Measurements from ENCODE around the gene NUDT3. TPM values are rescaled to one million over a fixed set of nuclear protein-coding genes. Genes with fewer than 3 reads are reported as not detected.

The NUDT3 gene
- total and polyA plus RNA-seq, 9 of the 15 experiments (the other 6 are each of a cell fraction or from before 2014, with no cell fraction given), result 5.4 to 81.2 (median 56.4) TPM

DNA sequence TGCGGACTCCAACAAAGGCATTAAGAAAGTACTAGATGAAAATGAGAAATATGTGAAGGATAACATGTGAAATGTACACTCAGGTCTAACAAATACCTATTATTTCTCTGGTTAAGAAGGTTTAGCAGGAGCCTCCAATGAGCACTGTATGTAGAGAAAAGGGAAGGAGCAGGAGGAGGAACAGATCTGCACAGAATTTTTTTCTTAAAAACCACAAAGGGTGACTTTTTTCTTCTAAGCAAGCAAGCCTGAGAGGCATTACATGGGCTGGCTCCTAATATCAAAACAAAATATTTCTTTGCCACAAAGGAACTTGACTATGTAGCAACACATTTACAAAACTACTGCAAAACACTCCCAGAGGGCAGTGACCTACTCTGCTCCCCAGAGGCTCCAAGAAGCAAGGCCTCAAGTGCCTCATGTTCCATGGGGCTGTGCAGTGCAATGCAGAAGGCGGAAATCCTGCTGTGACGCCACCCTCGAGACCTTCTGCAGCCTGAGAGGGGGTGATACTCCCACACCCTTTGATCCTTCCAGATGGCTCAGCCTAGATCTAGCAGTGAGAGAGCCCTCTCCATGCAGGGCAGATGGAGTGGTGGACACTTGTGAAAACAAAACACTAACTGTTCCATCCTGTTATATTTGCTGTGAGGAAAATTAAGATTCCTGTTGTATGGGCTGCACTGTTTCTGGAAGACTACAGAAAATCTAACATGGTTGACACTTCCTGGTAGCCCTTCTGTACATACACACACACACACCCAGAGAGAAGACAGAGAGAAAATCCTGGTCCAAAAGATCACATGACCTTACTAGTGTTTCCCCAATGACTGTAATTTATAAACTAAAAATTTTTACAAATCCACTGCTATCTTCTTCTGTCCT is 107.7 kb downstream of the NUDT3 start (continued):
- TF ChIP-seq, protein P1, sequence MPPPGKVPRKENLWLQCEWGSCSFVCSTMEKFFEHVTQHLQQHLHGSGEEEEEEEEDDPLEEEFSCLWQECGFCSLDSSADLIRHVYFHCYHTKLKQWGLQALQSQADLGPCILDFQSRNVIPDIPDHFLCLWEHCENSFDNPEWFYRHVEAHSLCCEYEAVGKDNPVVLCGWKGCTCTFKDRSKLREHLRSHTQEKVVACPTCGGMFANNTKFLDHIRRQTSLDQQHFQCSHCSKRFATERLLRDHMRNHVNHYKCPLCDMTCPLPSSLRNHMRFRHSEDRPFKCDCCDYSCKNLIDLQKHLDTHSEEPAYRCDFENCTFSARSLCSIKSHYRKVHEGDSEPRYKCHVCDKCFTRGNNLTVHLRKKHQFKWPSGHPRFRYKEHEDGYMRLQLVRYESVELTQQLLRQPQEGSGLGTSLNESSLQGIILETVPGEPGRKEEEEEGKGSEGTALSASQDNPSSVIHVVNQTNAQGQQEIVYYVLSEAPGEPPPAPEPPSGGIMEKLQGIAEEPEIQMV (tag; conservative IDR thresholded peaks at IDR 0.05; ENCODE audit: low read depth), result no peak
- TF ChIP-seq NR4A1 (CRISPR knock-in tag; IDR thresholded peaks at IDR 0.05) (no peak), NR4A1 (tag; IDR thresholded peaks at IDR 0.05) (no peak), RCOR1 (IDR thresholded peaks at IDR 0.05; ENCODE audit: borderline replicate concordance in 1 of 2, low read depth in 2 of 2, low read length in 2 of 2) (peak in 1 of 2 experiments; percentile 47; a peak in 1 of 4 replicates), MEIS2 (IDR thresholded peaks at IDR 0.05; ENCODE audit: partially characterized antibody) (no peak), CEBPG (CRISPR knock-in tag; IDR thresholded peaks at IDR 0.05) (no peak), CEBPG (tag; conservative IDR thresholded peaks at IDR 0.05 in 1 of 2, IDR thresholded peaks at IDR 0.05 in 1 of 2) (0 out of 4 replicates have a peak, but pooled peaks of 1 of the 2 experiments have one; percentile 13), ZBTB7A (IDR thresholded peaks at IDR 0.05; ENCODE audit: borderline replicate concordance, control insufficient read depth, low read depth, low read length) (peak; percentile 32; the same call in 1 of the 2 replicates), ADNP (tag; IDR thresholded peaks at IDR 0.05) (no peak), ZNF212 (CRISPR knock-in tag; IDR thresholded peaks at IDR 0.05) (no peak), KLF13 (tag; IDR thresholded peaks at IDR 0.05; ENCODE audit: borderline replicate concordance, low read depth) (no peak), MAFF (IDR thresholded peaks at IDR 0.05; ENCODE audit: low read length) (no peak), MYNN (IDR thresholded peaks at IDR 0.05) (peak; percentile 50; the same call in 1 of the 2 replicates), MYNN (CRISPR knock-in tag; IDR thresholded peaks at IDR 0.05) (no peak), EHMT2 (IDR thresholded peaks at IDR 0.05) (no peak; the same call in 1 of the 2 replicates), FIP1L1 (IDR thresholded peaks at IDR 0.05; ENCODE audit: low read depth, low read length, poor library complexity, severe bottlenecking) (no peak), TAF1 (IDR thresholded peaks at IDR 0.05; ENCODE audit: control insufficient read depth, extremely low read depth, insufficient read depth, low read length, severe bottlenecking) (no peak), ZNF644 (tag; IDR thresholded peaks at IDR 0.05; ENCODE audit: low read depth) (no peak), BCL6 (CRISPR knock-in tag; IDR thresholded peaks at IDR 0.05) (no peak)
- TF ChIP-seq, protein P2, sequence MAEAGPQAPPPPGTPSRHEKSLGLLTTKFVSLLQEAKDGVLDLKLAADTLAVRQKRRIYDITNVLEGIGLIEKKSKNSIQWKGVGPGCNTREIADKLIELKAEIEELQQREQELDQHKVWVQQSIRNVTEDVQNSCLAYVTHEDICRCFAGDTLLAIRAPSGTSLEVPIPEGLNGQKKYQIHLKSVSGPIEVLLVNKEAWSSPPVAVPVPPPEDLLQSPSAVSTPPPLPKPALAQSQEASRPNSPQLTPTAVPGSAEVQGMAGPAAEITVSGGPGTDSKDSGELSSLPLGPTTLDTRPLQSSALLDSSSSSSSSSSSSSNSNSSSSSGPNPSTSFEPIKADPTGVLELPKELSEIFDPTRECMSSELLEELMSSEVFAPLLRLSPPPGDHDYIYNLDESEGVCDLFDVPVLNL (CRISPR knock-in tag; IDR thresholded peaks at IDR 0.05; ENCODE audit: low read depth), result no peak
